OCI-LY7 (cell line): Measurements from ENCODE around the gene ZSCAN10.

ENCODE experiments used
- EZH2phosphoT487 ChIP-seq: fragments of 200-600 bp; sonication (generic); IDR thresholded peaks from 2 replicates; pipeline ENCODE4 v1.6.1; 2018; ENCODE audit warnings: low read depth, borderline replicate concordance, mild to moderate bottlenecking, mixed run types, antibody characterized with exemption, low read length, moderate library complexity, mixed read lengths
- TF ChIP-seq, protein P1 (sequence below): fragments of 200-600 bp; sonication (generic); conservative IDR thresholded peaks from 2 replicates; pipeline ENCODE4 v1.5.1; 2014; ENCODE audit warnings: mild to moderate bottlenecking, antibody characterized with exemption, low read length, moderate library complexity, mixed read lengths

- TF ChIP-seq, protein P1, sequence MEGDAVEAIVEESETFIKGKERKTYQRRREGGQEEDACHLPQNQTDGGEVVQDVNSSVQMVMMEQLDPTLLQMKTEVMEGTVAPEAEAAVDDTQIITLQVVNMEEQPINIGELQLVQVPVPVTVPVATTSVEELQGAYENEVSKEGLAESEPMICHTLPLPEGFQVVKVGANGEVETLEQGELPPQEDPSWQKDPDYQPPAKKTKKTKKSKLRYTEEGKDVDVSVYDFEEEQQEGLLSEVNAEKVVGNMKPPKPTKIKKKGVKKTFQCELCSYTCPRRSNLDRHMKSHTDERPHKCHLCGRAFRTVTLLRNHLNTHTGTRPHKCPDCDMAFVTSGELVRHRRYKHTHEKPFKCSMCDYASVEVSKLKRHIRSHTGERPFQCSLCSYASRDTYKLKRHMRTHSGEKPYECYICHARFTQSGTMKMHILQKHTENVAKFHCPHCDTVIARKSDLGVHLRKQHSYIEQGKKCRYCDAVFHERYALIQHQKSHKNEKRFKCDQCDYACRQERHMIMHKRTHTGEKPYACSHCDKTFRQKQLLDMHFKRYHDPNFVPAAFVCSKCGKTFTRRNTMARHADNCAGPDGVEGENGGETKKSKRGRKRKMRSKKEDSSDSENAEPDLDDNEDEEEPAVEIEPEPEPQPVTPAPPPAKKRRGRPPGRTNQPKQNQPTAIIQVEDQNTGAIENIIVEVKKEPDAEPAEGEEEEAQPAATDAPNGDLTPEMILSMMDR = no peak
- TF ChIP-seq EZH2phosphoT487 = no peak
These were observed 43.9 kb downstream of the ZSCAN10 start for GRCh38 chr16:3054965-3055733.
